ENCODE results near the gene TMEM200A. TPM values are rescaled to one million over a fixed set of nuclear protein-coding genes. Genes with fewer than 3 reads are reported as not detected.

The TMEM200A gene
- total RNA-seq, 1 experiment from 2014 or later: not detected

DNA sequence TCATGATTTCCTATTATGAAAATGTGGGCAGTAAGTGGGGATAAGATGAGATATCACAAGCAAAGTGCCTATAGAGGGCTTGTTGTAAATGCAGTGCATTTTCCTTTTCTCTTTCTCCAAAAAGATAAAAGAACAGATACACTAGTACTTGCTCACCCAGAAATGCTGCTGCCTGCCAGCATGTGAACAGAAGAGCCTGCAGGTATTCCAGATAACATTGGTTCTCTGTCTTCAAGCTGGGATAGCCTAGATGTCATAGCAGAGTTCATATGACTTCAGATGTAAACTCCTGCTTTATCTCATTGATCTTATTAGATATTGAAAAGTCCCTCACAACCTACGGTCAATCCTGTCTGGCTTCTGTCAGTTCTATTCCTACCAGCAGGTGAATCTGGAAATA lies 123.7 kb downstream of the TMEM200A start:
- intact Hi-C loops (cut with micrococcal nuclease; ENCODE audit: unreplicated experiment): no loop called here
- H3K4me3 Mint-ChIP-seq (ENCODE audit: low read depth, unreplicated experiment): no peak overlapping the region
- CTCF ChIA-PET: no interaction called here
- H3K4me1 Mint-ChIP-seq (ENCODE audit: low read depth, unreplicated experiment): no peaks in the 10 kb centered on the region
- BruUV-seq (replicated peaks): no TSS peak
- no peaks in the 10 kb centered on the region for H3K9me3 Mint-ChIP-seq (ENCODE audit: low read depth, unreplicated experiment)
- no peak overlapping the region for H3K27ac Mint-ChIP-seq (ENCODE audit: unreplicated experiment)
- no peaks in the 10 kb centered on the region for H3K36me3 Mint-ChIP-seq (ENCODE audit: insufficient read depth, unreplicated experiment)
- TF ChIP-seq, protein P1, sequence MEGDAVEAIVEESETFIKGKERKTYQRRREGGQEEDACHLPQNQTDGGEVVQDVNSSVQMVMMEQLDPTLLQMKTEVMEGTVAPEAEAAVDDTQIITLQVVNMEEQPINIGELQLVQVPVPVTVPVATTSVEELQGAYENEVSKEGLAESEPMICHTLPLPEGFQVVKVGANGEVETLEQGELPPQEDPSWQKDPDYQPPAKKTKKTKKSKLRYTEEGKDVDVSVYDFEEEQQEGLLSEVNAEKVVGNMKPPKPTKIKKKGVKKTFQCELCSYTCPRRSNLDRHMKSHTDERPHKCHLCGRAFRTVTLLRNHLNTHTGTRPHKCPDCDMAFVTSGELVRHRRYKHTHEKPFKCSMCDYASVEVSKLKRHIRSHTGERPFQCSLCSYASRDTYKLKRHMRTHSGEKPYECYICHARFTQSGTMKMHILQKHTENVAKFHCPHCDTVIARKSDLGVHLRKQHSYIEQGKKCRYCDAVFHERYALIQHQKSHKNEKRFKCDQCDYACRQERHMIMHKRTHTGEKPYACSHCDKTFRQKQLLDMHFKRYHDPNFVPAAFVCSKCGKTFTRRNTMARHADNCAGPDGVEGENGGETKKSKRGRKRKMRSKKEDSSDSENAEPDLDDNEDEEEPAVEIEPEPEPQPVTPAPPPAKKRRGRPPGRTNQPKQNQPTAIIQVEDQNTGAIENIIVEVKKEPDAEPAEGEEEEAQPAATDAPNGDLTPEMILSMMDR (IDR thresholded peaks at IDR 0.05; ENCODE audit: unreplicated experiment): no peak
- peaks cover 14% of the 10 kb centered on the region for H3K27me3 Mint-ChIP-seq (ENCODE audit: unreplicated experiment)
- no peak for DNase-seq

Other genes with a start within 250 kb of the TMEM200A start
- gene SAMD3, start 143.1 kb upstream of the TMEM200A start, total RNA-seq (2022): not detected in 2 replicates

Measured in Calu3 (cell line).